HepG2 (cell line): ENCODE measurements around the gene ACD. TPM values are rescaled to one million over a fixed set of nuclear protein-coding genes. Genes with fewer than 3 reads are reported as not detected.

Experiments used
- DPF2 ChIP-seq: sonication (generic); formaldehyde crosslinking; IDR thresholded peaks from 2 replicates; pipeline ENCODE4 v1.4.0; 2020; ENCODE audit warnings: mild to moderate bottlenecking, low read depth, missing genetic modification reagents, borderline replicate concordance
- FOXA1 ChIP-seq, 2 experiments: fragments of 450-650 bp in 1 of 2; sonication (generic) in 1 of 2; formaldehyde crosslinking in 1 of 2; IDR thresholded peaks; 2 replicates each; pipeline versions ENCODE4 v1.4.0 to v1.6.1; 2016 to 2020; ENCODE audit warnings: missing genetic modification reagents in 1 of 2
- FOXA3 ChIP-seq: IDR thresholded peaks from 2 replicates; pipeline ENCODE4 v1.6.1; 2016; ENCODE audit warnings: missing genetic modification reagents, missing compliant biosample characterization
- FOXO1 ChIP-seq: sonication (generic); formaldehyde crosslinking; IDR thresholded peaks from 2 replicates; pipeline ENCODE4 v1.4.0; 2020; ENCODE audit warnings: missing genetic modification reagents
- HIC2 ChIP-seq: sonication (generic); formaldehyde crosslinking; IDR thresholded peaks from 2 replicates; pipeline ENCODE4 v1.9.0; 2022; ENCODE audit warnings: low read depth, missing genetic modification reagents
- IRF9 ChIP-seq: sonication (generic); formaldehyde crosslinking; IDR thresholded peaks from 2 replicates; pipeline ENCODE4 v1.8.0; 2022; ENCODE audit warnings: missing genetic modification reagents, mild to moderate bottlenecking, borderline replicate concordance
- KLF11 ChIP-seq: IDR thresholded peaks from 2 replicates; pipeline ENCODE4 v1.6.1; 2016; ENCODE audit warnings: missing compliant biosample characterization
- MIER3 ChIP-seq: IDR thresholded peaks from 2 replicates; pipeline ENCODE4 v1.6.1; 2016; ENCODE audit warnings: missing compliant biosample characterization, borderline replicate concordance
- MTA1 ChIP-seq: sonication (generic); formaldehyde crosslinking; IDR thresholded peaks from 2 replicates; pipeline ENCODE4 v1.4.0; 2020; ENCODE audit warnings: missing genetic modification reagents, mild to moderate bottlenecking, borderline replicate concordance
- MYPOP ChIP-seq: sonication (generic); formaldehyde crosslinking; IDR thresholded peaks from 2 replicates; pipeline ENCODE4 v1.8.1; 2023; ENCODE audit warnings: mild to moderate bottlenecking, moderate library complexity, missing genetic modification reagents
- MZF1 ChIP-seq: sonication (generic); formaldehyde crosslinking; IDR thresholded peaks from 2 replicates; pipeline ENCODE4 v1.8.1; 2023; ENCODE audit warnings: mild to moderate bottlenecking, missing genetic modification reagents, borderline replicate concordance
- NFKB2 ChIP-seq: sonication (generic); formaldehyde crosslinking; IDR thresholded peaks from 2 replicates; pipeline ENCODE4 v1.4.0; 2020; ENCODE audit warnings: missing genetic modification reagents, borderline replicate concordance
- ZBTB46 ChIP-seq: sonication (generic); formaldehyde crosslinking; IDR thresholded peaks from 2 replicates; pipeline ENCODE4 v1.4.0; 2020; ENCODE audit warnings: mild to moderate bottlenecking, missing genetic modification reagents, borderline replicate concordance
- ZC3H13 ChIP-seq: sonication (generic); formaldehyde crosslinking; IDR thresholded peaks from 2 replicates; pipeline ENCODE4 v1.8.1; 2023; ENCODE audit warnings: mild to moderate bottlenecking, missing genetic modification reagents, moderate library complexity
- ZFX ChIP-seq: sonication (generic); formaldehyde crosslinking; IDR thresholded peaks from 2 replicates; pipeline ENCODE4 v1.4.0; 2020; ENCODE audit warnings: mild to moderate bottlenecking, low read depth, missing genetic modification reagents, moderate library complexity
- ZNF101 ChIP-seq: sonication (generic); formaldehyde crosslinking; IDR thresholded peaks from 2 replicates; pipeline ENCODE4 v1.4.0; 2020; ENCODE audit warnings: mild to moderate bottlenecking, low read depth, missing genetic modification reagents, borderline replicate concordance
- ZNF414 ChIP-seq: sonication (generic); formaldehyde crosslinking; IDR thresholded peaks from 2 replicates; pipeline ENCODE4 v1.5.0; 2020; ENCODE audit warnings: missing genetic modification reagents
- ZNF547 ChIP-seq: sonication (generic); formaldehyde crosslinking; IDR thresholded peaks from 2 replicates; pipeline ENCODE4 v1.5.1; 2020; ENCODE audit warnings: mild to moderate bottlenecking, missing genetic modification reagents
- ZNF772 ChIP-seq: sonication (generic); formaldehyde crosslinking; IDR thresholded peaks from 2 replicates; pipeline ENCODE4 v1.5.0; 2020; ENCODE audit warnings: mild to moderate bottlenecking, missing genetic modification reagents
- ZNF775 ChIP-seq: sonication (generic); formaldehyde crosslinking; IDR thresholded peaks from 2 replicates; pipeline ENCODE4 v1.4.0; 2020; ENCODE audit warnings: missing genetic modification reagents, mild to moderate bottlenecking, moderate library complexity, borderline replicate concordance
- ZSCAN20 ChIP-seq: sonication (generic); formaldehyde crosslinking; IDR thresholded peaks from 2 replicates; pipeline ENCODE4 v1.4.0; 2020; ENCODE audit warnings: missing genetic modification reagents, mild to moderate bottlenecking, borderline replicate concordance
- ZSCAN29 ChIP-seq: sonication (generic); formaldehyde crosslinking; conservative IDR thresholded peaks from 2 replicates; pipeline ENCODE4 v1.4.0; 2020; ENCODE audit warnings: mild to moderate bottlenecking, missing genetic modification reagents
- polyA plus RNA-seq, 8 experiments: library from polyadenylated mRNA; depleted of rRNA in 3 of 8; stranded (reverse) in 7 of 8; unstranded in 1 of 8; fragments of >200 nt; fragmentation: Illumina TruSeq in 4 of 8; extraction: Trizol in 4 of 8; gene quantifications; 2 replicates each; pipeline versions ENCODE4 v1.2.1 to v1.2.3, GENCODE V29; 2011 to 2016; ENCODE audit warnings: low read depth in 4 of 8, missing spikeins in 1 of 8, mixed read lengths in 1 of 8; ENCODE audit not compliant: insufficient read depth in 1 of 8
- total RNA-seq, 5 experiments: library from RNA; depleted of rRNA; stranded (reverse); fragments of >200 nt; fragmentation: Illumina TruSeq; extraction: Trizol; gene quantifications; 2 replicates each; pipeline ENCODE4 v1.2.3, GENCODE V29; 2016; ENCODE audit warnings: low read depth in 1 of 5

Gene ACD
- total and polyA plus RNA-seq, 2 of the 13 experiments (the other 11 are each of a cell fraction or from before 2014, with no cell fraction given) = 32.6 to 38.3 TPM

- no peak for TF ChIP-seq ZSCAN20 (CRISPR knock-in tag)
- TF ChIP-seq FOXA1 (IDR thresholded peaks at IDR 0.05) = no peak
- no peak for TF ChIP-seq FOXA1 (CRISPR knock-in tag; IDR thresholded peaks at IDR 0.05)
- no peak for TF ChIP-seq ZNF775 (CRISPR knock-in tag)
- TF ChIP-seq ZNF101 (CRISPR knock-in tag) = 0 out of 2 replicates have a peak, but pooled peaks have one; percentile 57
- TF ChIP-seq MYPOP (CRISPR knock-in tag) = peak; percentile 57; the same call in 1 of the 2 replicates
- peak; percentile 46; the same call in 1 of the 2 replicates for TF ChIP-seq FOXO1
- TF ChIP-seq ZSCAN29 (CRISPR knock-in tag) = 0 out of 2 replicates have a peak, but pooled peaks have one; percentile 65
- peak; percentile 78; the same call in 1 of the 2 replicates for TF ChIP-seq MIER3 (CRISPR knock-in tag)
- TF ChIP-seq ZFX = peak; percentile 91
- TF ChIP-seq ZC3H13 (CRISPR knock-in tag) = peak; percentile 60; the same call in 1 of the 2 replicates
- TF ChIP-seq ZNF772 (CRISPR knock-in tag) = peak; percentile 85
- TF ChIP-seq ZNF547 (CRISPR knock-in tag) = peak; percentile 39; the same call in 1 of the 2 replicates
- 0 out of 2 replicates have a peak, but pooled peaks have one; percentile 49 for TF ChIP-seq MZF1 (CRISPR knock-in tag)
- TF ChIP-seq ZNF414 (CRISPR knock-in tag) = peak; percentile 95
- peak; percentile 53; the same call in 1 of the 2 replicates for TF ChIP-seq FOXA3 (CRISPR knock-in tag)
- TF ChIP-seq ZBTB46 (CRISPR knock-in tag) = peak; percentile 97
- TF ChIP-seq NFKB2 (CRISPR knock-in tag) = peak; percentile 84; the same call in 1 of the 2 replicates
- peak; percentile 77; the same call in 1 of the 2 replicates for TF ChIP-seq MTA1 (CRISPR knock-in tag)
- peak; percentile 43; the same call in 1 of the 2 replicates for TF ChIP-seq DPF2 (CRISPR knock-in tag)
- peak; percentile 93 for TF ChIP-seq HIC2 (CRISPR knock-in tag)
- TF ChIP-seq KLF11 (CRISPR knock-in tag) = 0 out of 2 replicates have a peak, but pooled peaks have one; percentile 52
- 0 out of 2 replicates have a peak, but pooled peaks have one; percentile 71 for TF ChIP-seq IRF9
These were observed 7.9 kb upstream of the ACD start (continued) for GRCh38 chr16:67667817-67668494.
